A549 (cell line): ENCODE data around the gene POLR2I. TPM values are rescaled to one million over a fixed set of nuclear protein-coding genes. Genes with fewer than 3 reads are reported as not detected.
A peak's percentile ranks its signal among the peaks of the same experiment; 100 is the strongest.

Experiments used
- ATAC-seq, 2 experiments: fragments of 200-7000 bp in 1 of 2; fragments of >200 bp in 1 of 2; cut with Nextera tagmentation in 1 of 2; cut with Tn5 transposase in 1 of 2; 3 replicates each; pipeline versions ENCODE4 v1.8.0 to v1.9.1; 2018 to 2020; ENCODE audit warnings: mild to moderate bottlenecking in 1 of 2, moderate library complexity in 1 of 2
- CTCF ChIA-PET: fragments of 300-600 bp; sonication (Branson Sonifier 250); formaldehyde crosslinking; extraction: SDS; loops from one replicate; lab custom pipeline; 2021; ENCODE audit warnings: antibody characterized with exemption, inconsistent platforms; lab: Yijun Ruan, JAX
- POLR2A ChIA-PET: fragments of 350-600 bp; formaldehyde crosslinking; extraction: SDS; loops from one replicate; lab custom pipeline; 2021; ENCODE audit warnings: antibody characterized with exemption, inconsistent platforms; lab: Yijun Ruan, JAX
- DNase-seq, 2 experiments: peaks; one replicate each; pipeline versions ENCODE4 v3.0.0 to v3.0.0-alpha.2; 2011 to 2016; ENCODE audit warnings: low read depth in 1 of 2, low spot score in 1 of 2
- FAIRE-seq: peaks from 2 replicates; lab custom pipeline; 2011; peaks lifted over from hg19 to GRCh38; lab: Jason Lieb, UNC
- H3K27ac ChIP-seq, 2 experiments: fragments of >200 bp; sonication (Bioruptor Twin); formaldehyde crosslinking; 3 replicates each; pipeline ENCODE4 v1.5.1; 2016 to 2017
- H3K4me1 ChIP-seq: fragments of >200 bp; sonication (Bioruptor Twin); formaldehyde crosslinking; 3 replicates; pipeline ENCODE4 v1.6.1; 2016
- H3K4me2 ChIP-seq: fragments of >200 bp; sonication (Bioruptor Twin); formaldehyde crosslinking; 3 replicates; pipeline ENCODE4 v1.6.1; 2016
- H3K4me3 ChIP-seq: fragments of >200 bp; sonication (Bioruptor Twin); formaldehyde crosslinking; 3 replicates; pipeline ENCODE4 v1.5.1; 2016
- H3K9me3 ChIP-seq: fragments of >200 bp; sonication (Bioruptor Twin); formaldehyde crosslinking; 3 replicates; pipeline ENCODE4 v1.6.1; 2016
- ATOH8 ChIP-seq: fragments of 250-450 bp; sonication (Bioruptor Pico); IDR thresholded peaks from 2 replicates; pipeline ENCODE4 v1.5.0; 2020; ENCODE audit warnings: low read depth, mild to moderate bottlenecking, moderate library complexity
- CBX8 ChIP-seq: fragments of 200-600 bp; sonication (generic); IDR thresholded peaks from 2 replicates; pipeline ENCODE4 v1.6.1; 2016
- E2F6 ChIP-seq: IDR thresholded peaks from 2 replicates; pipeline ENCODE4 v1.6.1; 2012; ENCODE audit warnings: low read depth, borderline replicate concordance
- EHMT2 ChIP-seq: fragments of 200-600 bp; sonication (generic); IDR thresholded peaks from 2 replicates; pipeline ENCODE4 v1.6.1; 2016; ENCODE audit warnings: antibody characterized with exemption, low read depth, mild to moderate bottlenecking, moderate library complexity
- ELK1 ChIP-seq: fragments of 150-350 bp; IDR thresholded peaks from 2 replicates; pipeline ENCODE4 v1.6.1; 2014; ENCODE audit warnings: low read depth, mild to moderate bottlenecking, low read length
- EP300 ChIP-seq, 2 experiments: fragments of >200 bp; sonication (Bioruptor Twin); formaldehyde crosslinking; IDR thresholded peaks; 2 replicates in 1 of 2; 3 replicates in 1 of 2; pipeline ENCODE4 v1.6.1; 2016 to 2017
- FOSB ChIP-seq: fragments of 250-450 bp; sonication (Bioruptor Pico); IDR thresholded peaks from 2 replicates; pipeline ENCODE4 v1.5.0; 2020; ENCODE audit warnings: mild to moderate bottlenecking, moderate library complexity
- FOSL2 ChIP-seq, 2 experiments: fragments of 450-650 bp in 1 of 2; fragments of >200 bp in 1 of 2; sonication (Bioruptor Twin) in 1 of 2; formaldehyde crosslinking; IDR thresholded peaks; 2 replicates each; pipeline versions ENCODE4 v1.5.0 to v1.6.1; 2016 to 2020; ENCODE audit warnings: mild to moderate bottlenecking in 1 of 2, moderate library complexity in 1 of 2
- GATA3 ChIP-seq: IDR thresholded peaks from 2 replicates; pipeline ENCODE4 v1.6.1; 2012; ENCODE audit warnings: borderline replicate concordance
- HOXA7 ChIP-seq: fragments of 250-450 bp; sonication (Bioruptor Pico); IDR thresholded peaks from 2 replicates; pipeline ENCODE4 v1.5.0; 2020; ENCODE audit warnings: mild to moderate bottlenecking, moderate library complexity
- HOXB13 ChIP-seq: fragments of 250-450 bp; sonication (Bioruptor Pico); IDR thresholded peaks from 2 replicates; pipeline ENCODE4 v1.5.0; 2020; ENCODE audit warnings: low read depth, mild to moderate bottlenecking, moderate library complexity
- HOXB5 ChIP-seq: fragments of 250-450 bp; sonication (Bioruptor Pico); IDR thresholded peaks from 2 replicates; pipeline ENCODE4 v1.5.0; 2020; ENCODE audit warnings: mild to moderate bottlenecking, moderate library complexity
- JUN ChIP-seq, 2 experiments: fragments of >200 bp; sonication (Bioruptor Twin); formaldehyde crosslinking; IDR thresholded peaks; 2 replicates in 1 of 2; 3 replicates in 1 of 2; pipeline ENCODE4 v1.6.1; 2016 to 2017
- KDM1A ChIP-seq: fragments of 200-600 bp; sonication (generic); IDR thresholded peaks from 2 replicates; pipeline ENCODE4 v1.6.1; 2016; ENCODE audit warnings: low read depth, mild to moderate bottlenecking
- KDM5A ChIP-seq: fragments of 200-600 bp; sonication (generic); IDR thresholded peaks from 2 replicates; pipeline ENCODE4 v1.6.1; 2016; ENCODE audit warnings: antibody characterized with exemption, mild to moderate bottlenecking
- MAFK ChIP-seq: fragments of 450-650 bp; IDR thresholded peaks from 2 replicates; pipeline ENCODE4 v1.6.1; 2014; ENCODE audit not compliant: partially characterized antibody
- MAX ChIP-seq: IDR thresholded peaks from 2 replicates; pipeline ENCODE4 v1.6.1; 2012
- MAZ ChIP-seq: fragments of 150-350 bp; IDR thresholded peaks from 2 replicates; pipeline ENCODE4 v1.6.1; 2014; ENCODE audit warnings: antibody characterized with exemption, low read depth, low read length, borderline replicate concordance
- MYC ChIP-seq: IDR thresholded peaks from 2 replicates; pipeline ENCODE4 v1.6.1; 2012; ENCODE audit warnings: mild to moderate bottlenecking, inconsistent platforms, low read length, improper control_type of control experiment, borderline replicate concordance
- NFE2L2 ChIP-seq: fragments of 150-350 bp; conservative IDR thresholded peaks from 2 replicates; pipeline ENCODE4 v1.6.1; 2014; ENCODE audit warnings: low read length
- PBX3 ChIP-seq: IDR thresholded peaks from 2 replicates; pipeline ENCODE4 v1.6.1; 2012
- POLR2A ChIP-seq: IDR thresholded peaks from 2 replicates; pipeline ENCODE4 v1.6.1; 2012; ENCODE audit warnings: mild to moderate bottlenecking, low read length
- RARB ChIP-seq: fragments of 250-450 bp; sonication (Bioruptor Pico); IDR thresholded peaks from 2 replicates; pipeline ENCODE4 v1.8.0; 2021; ENCODE audit warnings: mild to moderate bottlenecking, moderate library complexity
- REST ChIP-seq: fragments of 200-600 bp; sonication (generic); IDR thresholded peaks from 2 replicates; pipeline ENCODE4 v1.6.1; 2016; ENCODE audit warnings: antibody characterized with exemption, mild to moderate bottlenecking, moderate library complexity
- RNF2 ChIP-seq: fragments of 200-600 bp; sonication (generic); IDR thresholded peaks from 2 replicates; pipeline ENCODE4 v1.6.1; 2016; ENCODE audit warnings: low read depth, mild to moderate bottlenecking, antibody characterized with exemption, moderate library complexity, borderline replicate concordance
- SREBF2 ChIP-seq: fragments of 450-650 bp; IDR thresholded peaks from 2 replicates; pipeline ENCODE4 v1.6.1; 2014; ENCODE audit warnings: mild to moderate bottlenecking, moderate library complexity
- TFCP2L1 ChIP-seq: fragments of 250-450 bp; sonication (Bioruptor Pico); IDR thresholded peaks from 2 replicates; pipeline ENCODE4 v1.5.0; 2021; ENCODE audit warnings: mild to moderate bottlenecking
- TP53 ChIP-seq: fragments of 250-450 bp; sonication (Bioruptor Pico); IDR thresholded peaks from 2 replicates; pipeline ENCODE4 v1.5.0; 2021; ENCODE audit warnings: mild to moderate bottlenecking, moderate library complexity
- USF2 ChIP-seq: fragments of 450-650 bp; IDR thresholded peaks from 2 replicates; pipeline ENCODE4 v1.6.1; 2014; ENCODE audit warnings: antibody characterized with exemption
- ZC3H11A ChIP-seq: fragments of 450-650 bp; IDR thresholded peaks from 2 replicates; pipeline ENCODE4 v1.6.1; 2014; ENCODE audit warnings: antibody characterized with exemption, mild to moderate bottlenecking
- ZSCAN20 ChIP-seq: fragments of 250-450 bp; sonication (Bioruptor Pico); IDR thresholded peaks from 2 replicates; pipeline ENCODE4 v1.8.0; 2022; ENCODE audit warnings: mild to moderate bottlenecking, moderate library complexity
- WGBS: methylation state at CpG from one replicate; pipeline ENCODE4 v1.1.6; 2017; ENCODE audit errors: missing lambda C conversion rate; 5-methylcytosine and 5-hydroxymethylcytosine counted together
- polyA minus RNA-seq: library from RNA; depleted of rRNA, polyadenylated mRNA; stranded (reverse); fragments of >200 nt; gene quantifications from 2 replicates; pipeline ENCODE4 v1.2.3, GENCODE V29; 2011; rRNA and poly(A)+ RNA removed
- polyA plus RNA-seq, 4 experiments: library from polyadenylated mRNA; depleted of rRNA in 3 of 4; stranded (reverse); fragments of >200 nt; fragmentation: RNase III in 1 of 4; extraction: RNeasy Plus Mini Kit Qiagen cat#74134 plus additional on column Dnase treatment in 1 of 4; gene quantifications; 2 replicates in 3 of 4; 3 replicates in 1 of 4; pipeline ENCODE4 v1.2.3, GENCODE V29; 2011 to 2017

POLR2I gene
- 107 and 123 TPM in 2 replicates for polyA plus RNA-seq (2011; rRNA removed)
- polyA plus RNA-seq (2012; cell fraction: cytosol; rRNA removed): 490 and 587 TPM in 2 replicates
- 232 and 242 TPM in 2 replicates for polyA plus RNA-seq (2012; cell fraction: nucleus; rRNA removed)
- polyA plus RNA-seq (2017; fragmentation: RNase III; extraction: RNeasy Plus Mini Kit Qiagen cat#74134 plus additional on column Dnase treatment): 264 to 284 TPM (median 277 TPM) in 3 replicates
- polyA minus RNA-seq: 379 and 495 TPM in 2 replicates

GRCh38 chr19:36114721-36115452 is at the start of gene POLR2I:
Gene POLR2I (minus strand): TSS chr19:36114875. CDS start chr19:36114856, 19 bp downstream.
- POLR2A ChIA-PET: interaction anchor here (0.6 to 3.4 kb wide), 44 partner anchors 9 to 1792 kb away, joined by 3 to 65 read pairs (median 4); partner anchors contain the start of genes ALKBH6, CAPNS1, LIN37 and PSENEN
- Histone ChIP-seq H3K4me3 (peak within 1 kb of the TSS; percentile 75), H3K4me2 (peak within 1 kb of the TSS; percentile 86), H3K27ac (peak within 1 kb of the TSS; percentile 89 to 91), H3K9me3 (no peaks in the 10 kb centered on the region), H3K4me1 (peaks cover 25% of the 10 kb centered on the region)
- DNase-seq: peak; percentile 100
- peak; percentile 100 for FAIRE-seq
- peak; percentile 85 to 96 for ATAC-seq
- CTCF ChIA-PET: interaction anchor here (0.6 to 6.5 kb wide), 9 partner anchors 13 to 58 kb away, joined by 3 to 82 read pairs (median 5); no protein-coding TSS in a partner anchor
- WGBS: 2% methylated on average over 57 of the region's 60 CpGs
- TF ChIP-seq HOXB5 (CRISPR knock-in tag) (no peak; the same call in none of the 2 replicates), MYC (peak; percentile 100), ATOH8 (CRISPR knock-in tag) (peak; percentile 93), MAFK (no peak), JUN (IDR thresholded peaks at IDR 0.05) (peak; percentile 93), KDM1A (no peak), REST (no peak), KDM5A (no peak), USF2 (peak; percentile 90), TFCP2L1 (CRISPR knock-in tag) (no peak), PBX3 (peak; percentile 81), ELK1 (no peak), HOXA7 (CRISPR knock-in tag) (no peak), FOSL2 (IDR thresholded peaks at IDR 0.05) (no peak), FOSL2 (CRISPR knock-in tag; IDR thresholded peaks at IDR 0.05) (no peak), ZC3H11A (no peak), EP300 (IDR thresholded peaks at IDR 0.05) (no peak), NFE2L2 (no peak; the same call in 1 of the 2 replicates), TP53 (CRISPR knock-in tag) (peak; percentile 90; the same call in 1 of the 2 replicates), POLR2A (peak; percentile 89), ZSCAN20 (CRISPR knock-in tag) (no peak), E2F6 (peak; percentile 99), EHMT2 (no peak), FOSB (CRISPR knock-in tag) (no peak), HOXB13 (CRISPR knock-in tag) (peak; percentile 90), MAX (peak; percentile 100), GATA3 (no peak; the same call in 1 of the 2 replicates), RARB (CRISPR knock-in tag) (no peak), RNF2 (no peak), SREBF2 (no peak; the same call in 1 of the 2 replicates), MAZ (peak; percentile 29; the same call in 1 of the 2 replicates), CBX8 (no peak)
